ENCODE results near the gene TOM1.

DNA sequence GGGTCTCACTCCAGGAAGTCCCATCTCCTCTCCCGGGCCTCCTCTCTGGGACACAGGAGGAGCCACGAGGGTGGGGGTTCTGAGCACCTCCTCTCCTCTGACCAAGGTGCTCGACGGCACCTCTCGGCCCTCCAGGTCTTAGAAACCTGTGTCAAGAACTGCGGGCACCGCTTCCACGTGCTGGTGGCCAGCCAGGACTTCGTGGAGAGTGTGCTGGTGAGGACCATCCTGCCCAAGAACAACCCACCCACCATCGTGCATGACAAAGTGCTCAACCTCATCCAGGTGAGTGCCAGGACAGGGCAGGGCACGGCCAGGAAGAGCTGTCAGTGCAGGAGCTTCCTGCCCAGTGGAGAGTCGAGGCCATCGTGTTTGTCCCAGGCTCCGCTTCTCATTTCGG lies 23.2 kb downstream of the TOM1 start:
- TF ChIP-seq, protein P1, sequence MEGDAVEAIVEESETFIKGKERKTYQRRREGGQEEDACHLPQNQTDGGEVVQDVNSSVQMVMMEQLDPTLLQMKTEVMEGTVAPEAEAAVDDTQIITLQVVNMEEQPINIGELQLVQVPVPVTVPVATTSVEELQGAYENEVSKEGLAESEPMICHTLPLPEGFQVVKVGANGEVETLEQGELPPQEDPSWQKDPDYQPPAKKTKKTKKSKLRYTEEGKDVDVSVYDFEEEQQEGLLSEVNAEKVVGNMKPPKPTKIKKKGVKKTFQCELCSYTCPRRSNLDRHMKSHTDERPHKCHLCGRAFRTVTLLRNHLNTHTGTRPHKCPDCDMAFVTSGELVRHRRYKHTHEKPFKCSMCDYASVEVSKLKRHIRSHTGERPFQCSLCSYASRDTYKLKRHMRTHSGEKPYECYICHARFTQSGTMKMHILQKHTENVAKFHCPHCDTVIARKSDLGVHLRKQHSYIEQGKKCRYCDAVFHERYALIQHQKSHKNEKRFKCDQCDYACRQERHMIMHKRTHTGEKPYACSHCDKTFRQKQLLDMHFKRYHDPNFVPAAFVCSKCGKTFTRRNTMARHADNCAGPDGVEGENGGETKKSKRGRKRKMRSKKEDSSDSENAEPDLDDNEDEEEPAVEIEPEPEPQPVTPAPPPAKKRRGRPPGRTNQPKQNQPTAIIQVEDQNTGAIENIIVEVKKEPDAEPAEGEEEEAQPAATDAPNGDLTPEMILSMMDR (IDR thresholded peaks at IDR 0.05; ENCODE audit: low read depth, low read length) = no peak
- no peak for TF ChIP-seq POLR2A (IDR thresholded peaks at IDR 0.05; ENCODE audit: extremely low read depth, insufficient read length)
- TF ChIP-seq, protein P2, sequence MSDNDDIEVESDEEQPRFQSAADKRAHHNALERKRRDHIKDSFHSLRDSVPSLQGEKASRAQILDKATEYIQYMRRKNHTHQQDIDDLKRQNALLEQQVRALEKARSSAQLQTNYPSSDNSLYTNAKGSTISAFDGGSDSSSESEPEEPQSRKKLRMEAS (IDR thresholded peaks at IDR 0.05; ENCODE audit: low read depth, low read length) = no peak
